Erythroblast (primary cell): ENCODE results near the gene PSMD8.

ENCODE experiments used
- GATA1 ChIP-seq: IDR thresholded peaks from 2 replicates; pipeline ENCODE4 v1.6.1; 2011; ENCODE audit warnings: low read depth, mild to moderate bottlenecking, control low read depth, low read length, moderate library complexity
- POLR2A ChIP-seq: IDR thresholded peaks from 2 replicates; pipeline ENCODE4 v1.6.1; 2011; ENCODE audit warnings: mild to moderate bottlenecking, low read length

- TF ChIP-seq POLR2A (no peak), GATA1 (no peak)
Observed at GRCh38 chr19:38386971-38387549, 12.7 kb downstream of the PSMD8 start.
